GM12875 (cell line): ENCODE results near the gene ZMYND12.

Experiments used
- H3K4me3 ChIP-seq: one replicate; pipeline ENCODE4 v1.5.1; 2011; ENCODE audit warnings: low read depth, low read length, control low read depth
- TF ChIP-seq, protein P1 (sequence below): IDR thresholded peaks from 2 replicates; pipeline ENCODE4 v1.5.1; 2011; ENCODE audit warnings: low read depth, mild to moderate bottlenecking, control low read depth, inconsistent platforms, low read length, moderate library complexity, borderline replicate concordance; ENCODE audit not compliant: insufficient read depth

The ZMYND12 gene

DNA sequence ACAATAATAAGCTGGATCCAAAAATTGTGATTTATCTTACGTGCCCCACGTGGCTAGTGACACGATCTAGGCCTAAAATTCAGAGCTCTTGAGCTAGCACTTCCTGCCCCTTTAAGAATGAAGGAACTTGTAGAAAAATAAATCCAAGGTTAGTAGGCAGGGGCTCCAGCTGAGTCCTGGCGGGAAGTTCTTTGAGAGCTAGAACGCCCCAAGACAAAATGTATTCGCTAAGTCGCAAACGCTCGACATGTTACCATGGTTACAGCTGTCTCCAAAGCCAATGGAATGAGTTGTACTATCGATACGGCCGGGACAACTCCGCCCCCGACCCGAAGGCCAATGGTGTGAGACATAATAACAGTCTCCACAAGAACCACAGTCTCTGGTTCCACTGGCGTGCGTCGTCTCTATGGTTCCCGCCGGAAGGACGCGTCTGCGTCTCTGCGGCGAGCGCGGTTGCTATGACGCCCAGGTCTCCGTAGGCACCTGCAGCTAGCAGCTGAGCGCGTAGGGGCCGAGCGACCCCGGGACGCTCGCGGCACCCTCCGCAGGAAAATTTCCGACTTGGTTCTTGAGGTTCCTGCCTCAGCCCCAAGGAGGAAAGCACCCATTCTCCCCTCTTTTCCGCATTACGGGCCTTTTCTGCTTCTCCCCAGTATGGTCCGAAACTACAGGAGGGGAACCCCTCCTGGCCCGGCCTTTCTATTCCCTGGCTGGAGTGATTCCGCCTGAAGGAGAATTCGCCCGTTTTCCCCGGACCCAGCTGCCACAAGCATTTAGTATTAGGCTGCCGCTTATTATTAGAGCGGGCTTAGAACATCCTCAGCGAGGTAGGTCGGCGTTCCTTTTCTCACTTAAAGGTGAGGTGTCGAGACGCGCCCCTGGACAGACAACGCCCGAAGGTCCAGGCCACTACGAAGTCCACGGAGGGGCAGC, 7.3 kb upstream of the ZMYND12 start, which contains the start of gene CCDC30:
TSS of gene CCDC30 (plus strand) at position 459 of the 936 bp plus-strand sequence. CDS start 17,266 bp downstream, outside the sequence.
- H3K4me3 ChIP-seq, result peak within 1 kb of the TSS; percentile 52
- TF ChIP-seq, protein P1, sequence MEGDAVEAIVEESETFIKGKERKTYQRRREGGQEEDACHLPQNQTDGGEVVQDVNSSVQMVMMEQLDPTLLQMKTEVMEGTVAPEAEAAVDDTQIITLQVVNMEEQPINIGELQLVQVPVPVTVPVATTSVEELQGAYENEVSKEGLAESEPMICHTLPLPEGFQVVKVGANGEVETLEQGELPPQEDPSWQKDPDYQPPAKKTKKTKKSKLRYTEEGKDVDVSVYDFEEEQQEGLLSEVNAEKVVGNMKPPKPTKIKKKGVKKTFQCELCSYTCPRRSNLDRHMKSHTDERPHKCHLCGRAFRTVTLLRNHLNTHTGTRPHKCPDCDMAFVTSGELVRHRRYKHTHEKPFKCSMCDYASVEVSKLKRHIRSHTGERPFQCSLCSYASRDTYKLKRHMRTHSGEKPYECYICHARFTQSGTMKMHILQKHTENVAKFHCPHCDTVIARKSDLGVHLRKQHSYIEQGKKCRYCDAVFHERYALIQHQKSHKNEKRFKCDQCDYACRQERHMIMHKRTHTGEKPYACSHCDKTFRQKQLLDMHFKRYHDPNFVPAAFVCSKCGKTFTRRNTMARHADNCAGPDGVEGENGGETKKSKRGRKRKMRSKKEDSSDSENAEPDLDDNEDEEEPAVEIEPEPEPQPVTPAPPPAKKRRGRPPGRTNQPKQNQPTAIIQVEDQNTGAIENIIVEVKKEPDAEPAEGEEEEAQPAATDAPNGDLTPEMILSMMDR, result no peak

GRCh38 chr1:42461196-42461595, 5.4 kb upstream of the ZMYND12 start:
- TF ChIP-seq, protein P1, result no peak

DNA sequence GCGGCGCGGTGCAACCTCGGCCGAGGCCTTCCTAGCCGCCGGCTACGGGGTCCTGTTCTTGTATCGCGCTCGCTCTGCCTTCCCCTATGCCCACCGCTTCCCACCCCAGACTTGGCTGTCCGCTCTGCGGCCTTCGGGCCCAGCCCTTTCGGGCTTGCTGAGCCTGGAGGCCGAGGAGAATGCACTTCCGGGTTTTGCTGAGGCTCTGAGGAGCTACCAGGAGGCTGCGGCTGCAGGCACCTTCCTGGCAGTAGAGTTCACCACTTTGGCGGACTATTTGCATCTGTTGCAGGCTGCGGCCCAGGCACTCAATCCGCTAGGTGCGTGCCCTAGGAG, 900 bp upstream of the ZMYND12 start:
- H3K4me3 ChIP-seq, result peak overlapping the region; percentile 95
- TF ChIP-seq, protein P1, result no peak

More at GRCh38 chr1:42461196-42461595, 5.4 kb upstream of the ZMYND12 start:
- no peak overlapping the region for H3K4me3 ChIP-seq

DNA sequence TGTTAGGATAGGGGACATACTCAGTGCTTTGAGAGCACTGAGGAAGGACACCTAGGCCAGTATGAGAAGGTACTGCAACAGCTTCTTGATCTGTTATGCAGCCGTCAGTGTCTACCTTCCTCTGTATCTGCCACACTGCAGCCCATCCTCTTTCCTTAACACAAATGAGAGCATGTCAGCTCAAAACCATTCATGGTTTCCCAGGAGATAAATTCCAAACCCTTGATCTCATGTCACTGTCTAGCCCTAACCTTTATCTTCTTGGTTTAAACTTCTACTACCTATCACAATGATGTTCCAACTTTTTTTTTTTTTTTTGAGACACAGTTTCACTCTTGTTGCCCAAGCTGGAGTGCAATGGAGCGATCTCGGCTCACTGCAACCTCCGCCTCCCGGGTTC, 1.4 kb downstream of the ZMYND12 start:
- TF ChIP-seq, protein P1, result no peak
- no peak overlapping the region for H3K4me3 ChIP-seq

GRCh38 chr1:42453386-42453785, 2.4 kb downstream of the ZMYND12 start:
- H3K4me3 ChIP-seq, result no peak overlapping the region

GRCh38 chr1:42450061-42450460, 5.8 kb downstream of the ZMYND12 start:
- TF ChIP-seq, protein P1, result no peak
- no peak overlapping the region for H3K4me3 ChIP-seq

More at GRCh38 chr1:42453386-42453785, 2.4 kb downstream of the ZMYND12 start:
- TF ChIP-seq, protein P1, result no peak

DNA sequence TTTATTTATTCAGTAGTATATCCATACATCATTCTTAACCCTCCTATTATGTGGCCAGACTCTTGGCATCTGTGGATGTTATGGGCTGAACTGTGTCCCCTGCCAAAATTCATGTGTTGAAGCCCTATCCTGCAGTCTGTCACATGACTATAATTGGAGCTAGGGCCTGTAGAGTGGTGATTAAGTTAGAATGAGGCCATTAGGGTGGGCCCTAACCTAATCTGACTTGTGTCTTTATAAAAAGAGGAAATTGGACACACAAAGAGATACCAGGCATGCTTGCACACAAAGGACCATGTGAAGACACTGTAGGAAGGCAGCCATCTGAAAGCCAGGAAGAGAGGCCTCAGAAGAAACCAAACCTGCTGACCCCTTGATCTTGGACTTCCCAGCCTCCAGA, 6.6 kb downstream of the ZMYND12 start:
- TF ChIP-seq, protein P1, result no peak
- H3K4me3 ChIP-seq, result no peak overlapping the region
